ENCODE measurements around the gene LRRC59.

GRCh38 chr17:50332196-50332595 lies 65.1 kb downstream of the LRRC59 start:
- TF ChIP-seq, protein P1, sequence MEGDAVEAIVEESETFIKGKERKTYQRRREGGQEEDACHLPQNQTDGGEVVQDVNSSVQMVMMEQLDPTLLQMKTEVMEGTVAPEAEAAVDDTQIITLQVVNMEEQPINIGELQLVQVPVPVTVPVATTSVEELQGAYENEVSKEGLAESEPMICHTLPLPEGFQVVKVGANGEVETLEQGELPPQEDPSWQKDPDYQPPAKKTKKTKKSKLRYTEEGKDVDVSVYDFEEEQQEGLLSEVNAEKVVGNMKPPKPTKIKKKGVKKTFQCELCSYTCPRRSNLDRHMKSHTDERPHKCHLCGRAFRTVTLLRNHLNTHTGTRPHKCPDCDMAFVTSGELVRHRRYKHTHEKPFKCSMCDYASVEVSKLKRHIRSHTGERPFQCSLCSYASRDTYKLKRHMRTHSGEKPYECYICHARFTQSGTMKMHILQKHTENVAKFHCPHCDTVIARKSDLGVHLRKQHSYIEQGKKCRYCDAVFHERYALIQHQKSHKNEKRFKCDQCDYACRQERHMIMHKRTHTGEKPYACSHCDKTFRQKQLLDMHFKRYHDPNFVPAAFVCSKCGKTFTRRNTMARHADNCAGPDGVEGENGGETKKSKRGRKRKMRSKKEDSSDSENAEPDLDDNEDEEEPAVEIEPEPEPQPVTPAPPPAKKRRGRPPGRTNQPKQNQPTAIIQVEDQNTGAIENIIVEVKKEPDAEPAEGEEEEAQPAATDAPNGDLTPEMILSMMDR (IDR thresholded peaks at IDR 0.05), result no peak
- no peak for TF ChIP-seq POLR2A (IDR thresholded peaks at IDR 0.05)
- TF ChIP-seq POLR2AphosphoS5 (IDR thresholded peaks at IDR 0.05), result no peak
- no peak for TF ChIP-seq EP300 (IDR thresholded peaks at IDR 0.05)

Data from upper lobe of left lung (tissue), 4 donors.